Duodenal mucosa (tissue), 2 donors: ENCODE measurements around the gene TRNAU1AP.
"Not testable (repeated sequence)": the region's sequence is repeated elsewhere in the genome, so short reads cannot be mapped to it uniquely, and the experiment has no call there.

Source experiments
- H3K27ac ChIP-seq: one replicate; pipeline ENCODE4 v1.7.0; 2013; ENCODE audit warnings: low read depth, low read length
- H3K27me3 ChIP-seq, 2 donors: one replicate each; pipeline ENCODE4 v1.7.0; 2013; ENCODE audit warnings: low read length in 2 of 2, control low read depth in 1 of 2; ENCODE audit not compliant: insufficient read depth in 2 of 2, control insufficient read depth in 1 of 2
- H3K36me3 ChIP-seq, 2 donors: one replicate each; pipeline ENCODE4 v1.7.0; 2013; ENCODE audit warnings: low read length in 2 of 2, control low read depth in 1 of 2; ENCODE audit not compliant: insufficient read depth in 2 of 2, control insufficient read depth in 1 of 2
- H3K4me1 ChIP-seq, 2 donors: one replicate each; pipeline ENCODE4 v1.7.0; 2013; ENCODE audit warnings: low read length in 2 of 2, control low read depth in 1 of 2; ENCODE audit not compliant: insufficient read depth in 2 of 2, control insufficient read depth in 1 of 2
- H3K4me3 ChIP-seq, 2 donors: one replicate each; pipeline ENCODE4 v1.7.0; 2013; ENCODE audit warnings: low read length in 2 of 2, low read depth in 1 of 2
- H3K9ac ChIP-seq, 2 donors: one replicate each; pipeline ENCODE4 v1.7.0; 2013; ENCODE audit warnings: low read length in 2 of 2, low read depth in 1 of 2
- H3K9me3 ChIP-seq, 2 donors: one replicate each; pipeline ENCODE4 v1.7.0; 2013; ENCODE audit warnings: low read length in 2 of 2, control low read depth in 1 of 2; ENCODE audit not compliant: control insufficient read depth in 1 of 2

The TRNAU1AP gene

DNA sequence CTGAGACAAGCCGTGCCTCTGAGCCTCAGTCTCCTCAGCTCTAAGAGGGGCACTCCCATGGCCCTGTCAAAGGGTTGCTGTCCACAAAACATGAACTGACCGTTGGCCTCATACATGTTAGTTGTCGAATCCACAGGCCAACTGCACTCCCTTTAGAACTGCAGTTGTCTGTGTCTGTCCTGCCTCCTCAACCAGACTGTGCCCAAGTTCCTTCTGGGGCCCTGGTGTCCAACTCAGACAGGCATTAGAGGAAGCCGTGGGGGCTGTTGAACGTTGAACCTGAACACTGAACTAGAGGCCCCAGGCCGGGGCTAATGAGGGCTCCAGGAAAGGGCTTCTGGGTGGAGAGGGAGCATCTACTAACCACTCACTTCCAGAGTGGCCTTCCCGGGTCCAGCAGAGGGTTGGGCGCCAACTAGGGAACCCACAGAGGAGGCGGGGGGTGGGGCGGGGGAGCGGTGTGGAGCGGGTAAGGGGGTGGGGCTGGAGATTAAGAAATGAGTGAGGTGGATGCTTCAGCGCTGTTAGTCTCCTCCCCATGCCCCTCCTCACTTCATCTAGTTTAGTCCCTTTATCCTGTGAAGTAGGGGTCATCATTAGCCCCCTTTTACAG is 38.9 kb downstream of the TRNAU1AP start, which contains the start of gene RAB42:
Gene RAB42, plus strand, starts transcription at position 558 of the 613 bp plus-strand sequence. CDS start 247 bp downstream, outside the sequence.
- Histone ChIP-seq H3K9ac (peak within 1 kb of the TSS; percentile 33 to 43), H3K9me3 (no peaks in the 10 kb centered on the region), H3K27ac (no peak within 1 kb of the TSS), H3K36me3 (no peaks in the 10 kb centered on the region), H3K4me1 (peaks cover 4 to 8% of the 10 kb centered on the region in 2 donors), H3K27me3 (no peaks in the 10 kb centered on the region), H3K4me3 (peak within 1 kb of the TSS; percentile 65 to 68)

DNA sequence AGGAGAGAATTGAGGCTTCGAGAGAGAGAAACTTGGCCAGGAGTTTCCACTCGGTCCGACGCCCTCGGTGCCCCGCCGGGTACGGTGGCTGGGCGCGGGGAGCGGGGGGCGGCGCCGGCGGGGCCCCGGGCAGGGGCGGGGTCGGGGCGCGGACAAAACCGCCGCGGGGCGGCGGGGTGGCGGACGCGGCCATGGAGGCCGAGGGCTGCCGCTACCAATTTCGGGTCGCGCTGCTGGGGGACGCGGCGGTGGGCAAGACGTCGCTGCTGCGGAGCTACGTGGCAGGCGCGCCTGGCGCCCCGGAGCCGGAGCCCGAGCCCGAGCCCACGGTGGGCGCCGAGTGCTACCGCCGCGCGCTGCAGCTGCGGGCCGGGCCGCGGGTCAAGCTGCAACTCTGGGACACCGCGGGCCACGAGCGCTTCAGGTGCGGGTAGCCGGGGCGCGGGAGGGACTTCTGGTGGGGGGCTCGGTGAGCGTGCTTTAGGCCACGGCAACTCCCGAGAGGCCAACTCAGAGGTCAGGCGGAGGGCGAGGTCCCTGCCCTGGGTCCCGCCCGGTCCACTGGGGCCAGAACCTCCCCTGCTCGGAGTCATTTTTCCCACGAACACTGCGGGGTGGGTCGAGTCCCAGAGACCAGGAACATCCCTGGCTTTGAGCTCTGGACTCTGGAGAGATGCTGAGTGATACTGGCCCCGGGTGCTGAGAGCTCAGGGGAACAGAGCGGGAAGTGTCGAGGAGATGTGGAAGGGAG is 39.6 kb downstream of the TRNAU1AP start:
- Histone ChIP-seq H3K9ac (peak overlapping the region; percentile 33 to 43), H3K27ac (no peak overlapping the region), H3K9me3 (no peaks in the 10 kb centered on the region), H3K27me3 (no peaks in the 10 kb centered on the region), H3K4me3 (peak overlapping the region; percentile 65 to 68), H3K36me3 (no peaks in the 10 kb centered on the region), H3K4me1 (peaks cover 4 to 8% of the 10 kb centered on the region in 2 donors)

DNA sequence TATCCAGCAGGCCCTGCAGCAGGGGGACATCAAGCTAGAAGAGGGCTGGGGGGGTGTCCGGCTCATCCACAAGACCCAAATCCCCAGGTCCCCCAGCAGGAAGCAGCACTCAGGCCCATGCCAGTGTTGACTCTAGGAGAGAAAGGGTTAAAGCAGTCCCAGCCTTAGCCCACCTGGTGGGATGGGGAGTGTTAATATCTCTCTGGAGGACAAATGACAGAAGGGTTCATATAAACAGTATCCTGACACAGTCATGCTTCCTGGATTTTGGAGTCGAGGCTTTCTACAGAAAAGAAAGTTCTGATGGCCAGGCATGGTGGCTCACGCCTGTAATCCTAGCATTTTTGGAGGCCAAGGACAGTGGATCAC is 41.1 kb downstream of the TRNAU1AP start:
- not testable (repeated sequence) for H3K36me3 ChIP-seq, H3K4me1 ChIP-seq, H3K9ac ChIP-seq, H3K4me3 ChIP-seq, H3K9me3 ChIP-seq, H3K27me3 ChIP-seq, H3K27ac ChIP-seq

DNA sequence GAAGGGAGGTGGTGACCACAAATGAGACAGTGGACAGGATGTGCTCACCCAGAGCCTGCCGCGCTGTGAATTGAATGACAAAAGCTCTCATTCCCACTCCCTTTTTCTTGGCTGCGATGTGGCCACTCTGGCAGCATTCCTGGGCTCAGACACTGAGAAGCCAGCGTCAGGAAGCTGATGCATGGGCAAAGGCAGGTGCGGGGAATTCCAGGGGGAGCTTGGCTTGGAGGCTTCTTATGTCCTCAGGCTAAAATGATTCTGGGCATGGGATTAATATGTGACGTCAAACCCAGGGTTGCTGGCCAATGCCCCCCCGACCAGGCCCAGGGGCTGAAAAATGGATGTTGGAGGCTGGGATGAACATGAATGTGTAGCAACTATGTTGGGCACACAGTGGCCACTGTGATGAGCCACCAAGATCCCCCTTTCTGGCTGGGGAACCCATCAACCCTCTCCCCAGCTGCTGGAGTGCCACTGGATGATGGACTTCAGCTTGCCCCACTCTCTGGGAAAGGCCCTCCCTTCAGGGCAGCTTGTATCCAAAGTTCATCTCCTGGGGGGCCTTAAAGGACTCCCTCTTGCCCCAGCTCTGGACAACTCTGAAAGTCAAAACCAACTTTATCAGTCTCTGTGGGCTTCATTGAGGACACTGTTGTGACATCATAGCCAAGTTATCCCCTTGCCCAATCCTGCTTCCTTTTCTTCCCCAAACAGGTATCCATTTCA is 42.0 kb downstream of the TRNAU1AP start:
- not testable (repeated sequence) for H3K27me3 ChIP-seq, H3K9me3 ChIP-seq, H3K27ac ChIP-seq, H3K36me3 ChIP-seq, H3K4me3 ChIP-seq, H3K9ac ChIP-seq, H3K4me1 ChIP-seq

DNA sequence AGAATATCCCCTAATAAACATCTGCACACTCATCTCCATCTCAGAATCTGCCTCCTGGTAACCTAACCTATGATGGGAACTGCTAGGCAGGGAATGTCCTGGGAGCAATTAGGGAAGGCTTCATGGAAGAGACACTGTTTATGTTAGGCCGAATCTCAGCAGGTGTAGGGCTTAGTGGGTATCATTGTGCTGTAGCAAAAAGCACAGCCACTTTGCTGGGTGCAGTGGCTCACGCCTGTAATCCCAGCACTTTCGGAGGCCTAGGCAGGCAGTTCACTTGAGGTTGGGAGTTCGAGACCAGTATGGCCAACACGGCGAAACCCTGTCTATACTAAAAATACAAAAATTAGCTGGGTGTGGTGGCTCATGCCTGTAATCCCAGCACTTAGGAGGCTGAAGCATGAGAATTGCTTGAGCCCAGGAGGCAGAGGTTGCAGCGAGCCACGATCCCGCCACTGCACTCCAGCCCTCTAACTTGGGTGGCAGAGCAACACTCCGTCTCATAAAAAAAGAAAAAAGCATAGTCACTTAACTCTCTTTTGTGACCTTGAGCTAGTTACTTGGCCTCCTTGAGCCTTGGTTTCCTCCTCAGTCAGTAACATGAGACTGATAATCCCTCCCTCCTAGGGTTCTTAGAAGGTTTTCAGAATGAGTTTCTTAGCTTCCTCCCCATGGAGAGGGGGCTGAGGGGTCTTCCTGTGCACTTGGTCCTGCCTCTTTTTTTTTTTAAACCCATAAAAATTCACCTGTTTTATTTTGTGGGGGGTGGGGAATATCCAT is 42.7 kb downstream of the TRNAU1AP start:
- H3K9ac ChIP-seq, result no peak overlapping the region
- H3K4me3 ChIP-seq, result no peak overlapping the region
- peaks cover 4% of the 10 kb centered on the region in 2 donors for H3K4me1 ChIP-seq
- no peaks in the 10 kb centered on the region for H3K36me3 ChIP-seq
- no peak overlapping the region for H3K27ac ChIP-seq
- H3K9me3 ChIP-seq, result no peaks in the 10 kb centered on the region
- no peaks in the 10 kb centered on the region for H3K27me3 ChIP-seq

DNA sequence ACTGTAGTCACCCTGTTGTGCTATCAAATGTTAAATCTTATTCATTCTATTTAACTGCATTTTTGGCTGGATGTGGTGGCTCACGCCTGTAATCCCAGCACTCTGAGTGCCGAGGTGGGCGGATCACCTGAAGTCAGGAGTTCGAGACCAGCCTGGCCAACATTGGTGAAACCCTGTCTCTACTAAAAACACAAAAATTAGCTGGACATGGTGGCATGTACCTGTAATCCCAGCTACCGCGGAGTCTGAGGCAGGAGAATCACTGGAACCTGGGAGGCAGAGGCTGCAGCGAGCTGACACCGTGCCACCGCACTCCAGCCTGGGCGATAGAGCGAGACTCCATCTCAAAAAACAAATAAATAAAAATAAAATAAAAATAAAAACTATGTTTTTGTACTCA is 43.4 kb downstream of the TRNAU1AP start:
- not testable (repeated sequence) for H3K4me3 ChIP-seq, H3K9ac ChIP-seq, H3K27ac ChIP-seq, H3K27me3 ChIP-seq, H3K4me1 ChIP-seq, H3K36me3 ChIP-seq, H3K9me3 ChIP-seq

DNA sequence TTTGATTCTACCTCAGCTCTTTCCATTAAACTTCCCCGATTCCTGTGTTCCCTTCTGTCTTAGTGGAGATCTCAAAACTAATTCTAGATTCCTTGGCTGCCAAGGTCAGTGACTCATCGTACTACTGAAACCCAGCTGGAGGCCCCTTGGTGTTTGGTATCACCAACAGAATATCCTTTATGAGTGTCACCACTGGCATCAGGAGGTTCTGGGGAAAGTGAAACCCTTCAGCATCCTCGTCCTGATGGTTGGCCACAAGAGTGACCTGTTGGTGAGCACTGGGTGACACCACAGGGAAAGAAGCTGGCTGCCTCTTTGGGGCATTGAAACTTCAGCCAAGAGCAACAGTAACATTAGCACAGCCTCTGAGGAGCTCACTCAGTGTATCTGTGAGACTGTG is 48.8 kb downstream of the TRNAU1AP start:
- Histone ChIP-seq H3K4me1 (no peaks in the 10 kb centered on the region), H3K9me3 (no peaks in the 10 kb centered on the region), H3K27me3 (no peaks in the 10 kb centered on the region), H3K27ac (no peak overlapping the region), H3K9ac (no peak overlapping the region), H3K36me3 (peaks cover 15 to 39% of the 10 kb centered on the region in 2 donors), H3K4me3 (no peak overlapping the region)

DNA sequence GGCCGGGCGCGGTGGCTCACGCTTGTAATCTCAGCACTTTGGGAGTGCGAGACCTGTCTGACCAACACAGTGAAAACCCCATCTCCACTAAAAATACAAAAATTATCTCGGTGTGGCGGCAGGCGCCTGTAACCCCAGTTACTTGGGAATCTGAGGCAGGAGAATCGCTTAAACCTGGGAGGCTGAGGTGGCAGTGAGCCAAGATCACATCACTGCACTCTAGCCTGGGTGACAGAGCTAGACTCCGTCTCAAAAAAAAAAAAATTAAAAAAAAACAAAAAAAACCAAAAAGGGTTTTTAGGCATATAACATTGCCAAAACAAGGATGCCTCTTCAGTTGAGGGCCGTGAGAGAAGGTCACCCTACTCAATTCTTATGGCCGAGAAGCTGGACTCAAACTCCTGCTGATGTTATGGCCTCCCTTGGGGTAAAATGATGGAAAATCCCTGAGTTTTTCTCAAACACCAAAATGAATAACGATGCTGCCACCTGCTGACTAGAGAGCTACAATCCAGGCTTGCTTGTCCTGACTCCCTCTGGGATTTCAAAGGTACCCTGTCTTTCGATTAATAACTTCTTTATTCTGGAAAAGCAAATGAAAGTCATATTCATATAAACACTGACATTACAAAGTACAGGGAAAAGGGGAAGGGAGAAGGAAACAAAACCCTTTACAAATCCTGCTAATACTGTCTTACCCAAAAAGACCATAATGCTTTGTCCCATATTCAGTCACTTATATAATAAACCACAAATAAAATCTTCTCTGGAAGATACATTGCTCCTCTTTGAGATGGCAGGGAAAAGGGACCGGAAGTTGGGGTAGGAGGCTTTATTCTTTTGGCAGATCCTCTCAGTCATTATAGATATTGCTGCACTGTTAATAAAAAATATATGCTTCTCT is 49.9 kb downstream of the TRNAU1AP start:
- H3K9me3 ChIP-seq, result no peaks in the 10 kb centered on the region
- no peak overlapping the region for H3K27ac ChIP-seq
- H3K4me3 ChIP-seq, result no peak overlapping the region
- no peaks in the 10 kb centered on the region for H3K4me1 ChIP-seq
- H3K27me3 ChIP-seq, result no peaks in the 10 kb centered on the region
- H3K9ac ChIP-seq, result no peak overlapping the region
- H3K36me3 ChIP-seq, result peaks cover 19 to 50% of the 10 kb centered on the region in 2 donors

DNA sequence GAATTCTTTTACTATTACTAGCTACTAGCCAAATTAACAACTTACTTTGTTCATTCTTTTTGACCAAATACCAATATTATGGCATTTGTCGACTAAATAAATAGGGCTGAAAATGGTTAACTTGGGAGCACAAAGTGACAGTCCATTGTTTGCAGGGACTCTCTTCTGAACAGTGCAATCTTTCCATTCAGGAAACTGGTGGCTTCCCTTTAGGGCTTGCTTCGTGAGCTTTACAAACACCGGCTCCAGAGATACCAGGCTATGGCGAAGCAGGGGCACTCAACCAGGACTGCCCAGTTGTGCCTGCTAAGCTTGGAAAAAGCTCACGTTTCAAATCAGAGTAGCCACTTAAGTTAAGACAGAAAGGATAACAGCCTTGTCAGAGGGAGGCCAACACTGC is 51.5 kb downstream of the TRNAU1AP start:
- Histone ChIP-seq H3K9ac (no peak overlapping the region), H3K27ac (no peak overlapping the region), H3K27me3 (no peaks in the 10 kb centered on the region), H3K9me3 (no peaks in the 10 kb centered on the region), H3K36me3 (peaks cover 19 to 55% of the 10 kb centered on the region in 2 donors), H3K4me1 (no peaks in the 10 kb centered on the region), H3K4me3 (no peak overlapping the region)
